B cell (primary cell): ENCODE data around the gene MRLN. TPM values are rescaled to one million over a fixed set of nuclear protein-coding genes. Genes with fewer than 3 reads are reported as not detected.

Experiments used
- ATAC-seq: fragments of 200-7000 bp; cut with Tn5 transposase; one replicate; pipeline ENCODE4 v1.10.0; 2021; ENCODE audit warnings: low read depth, mild to moderate bottlenecking, moderate number of reproducible peaks, moderate library complexity
- CTCF ChIA-PET: fragments of 350-600 bp; sonication (Branson Sonifier 250); formaldehyde crosslinking; loops from one replicate; lab custom pipeline; 2021; ENCODE audit warnings: antibody characterized with exemption, inconsistent platforms; lab: Charles Lee
- POLR2A ChIA-PET: fragments of 350-600 bp; sonication (Branson Sonifier 250); formaldehyde crosslinking; loops from one replicate; lab custom pipeline; 2021; ENCODE audit warnings: antibody characterized with exemption; lab: Charles Lee
- DNase-seq: peaks from one replicate; pipeline ENCODE4 v3.0.0; 2013
- H2AFZ ChIP-seq: 2 replicates; pipeline ENCODE4 v1.6.1; 2012; ENCODE audit warnings: mild to moderate bottlenecking, low read depth, low read length; ENCODE audit not compliant: insufficient read depth, poor library complexity, severe bottlenecking
- H3K27ac ChIP-seq, 2 donors: 1 replicate in 1 of 2; 2 replicates in 1 of 2; pipeline ENCODE4 v1.5.1; 2012 to 2013; ENCODE audit warnings: low read length in 2 of 2, mild to moderate bottlenecking in 2 of 2, moderate library complexity in 1 of 2
- H3K27me3 ChIP-seq, 4 experiments: fragments of 200-600 bp in 1 of 4; sonication (generic) in 1 of 4; replicated peaks in 1 of 4; 1 replicate in 2 of 4; 2 replicates in 2 of 4; pipeline versions ENCODE4 v1.6.1 to v1.7.0; 2013 to 2016; ENCODE audit warnings: low read length in 3 of 4, mild to moderate bottlenecking in 2 of 4, mixed read lengths in 1 of 4, moderate library complexity in 1 of 4; ENCODE audit not compliant: insufficient read depth in 4 of 4, control insufficient read depth in 3 of 4; ENCODE audit errors: control extremely low read depth in 1 of 4
- H3K36me3 ChIP-seq, 2 experiments: replicated peaks in 1 of 2; 1 replicate in 1 of 2; 2 replicates in 1 of 2; pipeline versions ENCODE4 v1.6.1 to v1.7.1; 2013; ENCODE audit warnings: low read length in 1 of 2; ENCODE audit not compliant: insufficient read depth in 2 of 2, control insufficient read depth in 1 of 2; ENCODE audit errors: control extremely low read depth in 1 of 2, extremely low read depth in 1 of 2
- H3K4me1 ChIP-seq, 2 donors: fragments of 200-600 bp in 1 of 2; sonication (generic) in 1 of 2; 1 replicate in 1 of 2; 2 replicates in 1 of 2; pipeline versions ENCODE4 v1.5.1 to v1.6.1; 2013 to 2017; ENCODE audit warnings: low read length in 2 of 2; ENCODE audit not compliant: control insufficient read depth in 2 of 2, insufficient read depth in 2 of 2
- H3K4me2 ChIP-seq: replicated peaks from 2 replicates; pipeline ENCODE3; 2012; ENCODE audit warnings: mild to moderate bottlenecking, low read depth, low read length; ENCODE audit not compliant: poor library complexity, severe bottlenecking
- H3K4me3 ChIP-seq, 5 experiments: fragments of 200-600 bp in 1 of 5; sonication (generic) in 1 of 5; 1 replicate in 3 of 5; 2 replicates in 2 of 5; pipeline versions ENCODE4 v1.5.1 to v1.7.0; 2011 to 2016; ENCODE audit warnings: low read length in 4 of 5, mild to moderate bottlenecking in 4 of 5, low read depth in 2 of 5, control low read depth in 1 of 5, moderate library complexity in 1 of 5; ENCODE audit not compliant: insufficient read depth in 1 of 5; ENCODE audit errors: control extremely low read depth in 1 of 5, extremely low read depth in 1 of 5
- H3K79me2 ChIP-seq: fragments of 200-600 bp; sonication (generic); one replicate; pipeline ENCODE4 v1.6.0; 2016; ENCODE audit warnings: low read length; ENCODE audit not compliant: control insufficient read depth, insufficient read depth
- H3K9ac ChIP-seq: fragments of 200-600 bp; sonication (generic); 2 replicates; pipeline ENCODE4 v1.6.1; 2017; ENCODE audit warnings: mild to moderate bottlenecking, low read length, moderate library complexity
- H3K9me3 ChIP-seq, 3 donors: one replicate each; pipeline versions ENCODE4 v1.6.1 to v1.7.1; 2013; ENCODE audit warnings: low read length in 2 of 3; ENCODE audit not compliant: control insufficient read depth in 2 of 3, insufficient read depth in 1 of 3; ENCODE audit errors: control extremely low read depth in 1 of 3
- H4K20me1 ChIP-seq: 2 replicates; pipeline ENCODE4 v1.6.0; 2012; ENCODE audit warnings: mild to moderate bottlenecking, low read length; ENCODE audit not compliant: insufficient read depth, control insufficient read depth, poor library complexity, severe bottlenecking
- H3K27ac Mint-ChIP-seq: one replicate; pipeline ENCODE4 v1.8.0; 2021; ENCODE audit warnings: mixed read lengths
- H3K27me3 Mint-ChIP-seq: one replicate; pipeline ENCODE4 v1.8.0; 2021; ENCODE audit warnings: mixed read lengths
- H3K4me1 Mint-ChIP-seq: one replicate; pipeline ENCODE4 v1.8.0; 2021; ENCODE audit warnings: mixed read lengths
- H3K4me3 Mint-ChIP-seq: one replicate; pipeline ENCODE4 v1.8.0; 2021; ENCODE audit warnings: mixed read lengths
- H3K9me3 Mint-ChIP-seq: one replicate; pipeline ENCODE4 v1.8.0; 2022; ENCODE audit warnings: mixed read lengths; ENCODE audit not compliant: insufficient read depth
- EZH2 ChIP-seq: IDR thresholded peaks from 2 replicates; pipeline ENCODE4 v1.6.1; 2012; ENCODE audit warnings: borderline replicate concordance, low read depth, mild to moderate bottlenecking, moderate library complexity, low read length; ENCODE audit not compliant: insufficient read depth, poor library complexity, severe bottlenecking
- WGBS: methylation state at CpG from one replicate; pipeline ENCODE4 v1.1.5; 2013; ENCODE audit warnings: missing lambda C conversion rate; ENCODE audit not compliant: insufficient coverage; 5-methylcytosine and 5-hydroxymethylcytosine counted together
- intact Hi-C: fragments of 100-400 bp; cut with micrococcal nuclease; formaldehyde crosslinking; loops from one replicate; pipeline ENCODE4 v1.10.0; 2022
- polyA plus RNA-seq: library from polyadenylated mRNA; depleted of rRNA; stranded (reverse); fragments of >200 nt; gene quantifications from 2 replicates; pipeline ENCODE4 v1.2.3, GENCODE V29; 2012
- total RNA-seq, 2 donors: library from RNA; stranded (reverse); fragments of 120-200 nt in 1 of 2; gene quantifications; 1 replicate in 1 of 2; 2 replicates in 1 of 2; pipeline versions ENCODE4 v1.2.3 to v1.2.4, GENCODE V29; 2013 to 2022
- TF ChIP-seq, protein P1 (sequence below): fragments of 200-600 bp; IDR thresholded peaks from one replicate; pipeline ENCODE4 v1.8.0; 2022; ENCODE audit warnings: antibody characterized with exemption, mild to moderate bottlenecking

MRLN gene
- total and polyA plus RNA-seq, 2 donors (not counting 1 experiment from before 2014, with no cell fraction given), result not detected

DNA sequence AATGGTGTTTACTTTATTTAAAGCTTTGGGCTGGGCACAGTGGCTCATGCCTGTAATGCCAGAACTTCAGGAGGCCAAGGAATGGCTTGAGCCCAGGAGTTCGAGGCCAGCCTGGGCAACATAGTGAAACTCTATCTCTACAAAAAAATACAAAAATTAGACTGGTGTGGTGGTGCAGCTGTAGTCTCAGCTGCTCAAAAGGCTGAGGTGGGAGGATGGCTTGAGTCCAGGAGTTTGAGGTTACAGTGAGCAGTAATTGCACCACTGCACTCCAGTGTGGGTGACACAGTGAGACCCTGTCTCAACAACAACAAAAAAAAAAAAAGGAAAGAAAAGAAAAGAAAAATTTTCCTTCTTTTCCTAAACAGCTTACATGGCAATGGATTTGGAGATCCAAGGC, 65.6 kb downstream of the MRLN start:
- H3K79me2 ChIP-seq, result no peaks in the 10 kb centered on the region
- H3K36me3 ChIP-seq, result no peaks in the 10 kb centered on the region
- peaks cover 8% of the 10 kb centered on the region for H3K4me1 Mint-ChIP-seq
- DNase-seq (no peak), ATAC-seq (no peak)
- H3K9me3 Mint-ChIP-seq, result no peaks in the 10 kb centered on the region
- no peaks in the 10 kb centered on the region for H3K27me3 ChIP-seq
- H3K27ac Mint-ChIP-seq, result no peak overlapping the region
- no peak overlapping the region for H3K4me3 Mint-ChIP-seq
- H3K4me2 ChIP-seq, result no peak overlapping the region
- H3K4me1 ChIP-seq, result peaks cover 6% of the 10 kb centered on the region in 2 donors
- no CpG with 5 or more reads among the region's 1 CpG for WGBS
- H3K4me3 ChIP-seq, result no peak overlapping the region
- ChIA-PET POLR2A (no interaction called here), CTCF (no interaction called here)
- TF ChIP-seq, protein P1, sequence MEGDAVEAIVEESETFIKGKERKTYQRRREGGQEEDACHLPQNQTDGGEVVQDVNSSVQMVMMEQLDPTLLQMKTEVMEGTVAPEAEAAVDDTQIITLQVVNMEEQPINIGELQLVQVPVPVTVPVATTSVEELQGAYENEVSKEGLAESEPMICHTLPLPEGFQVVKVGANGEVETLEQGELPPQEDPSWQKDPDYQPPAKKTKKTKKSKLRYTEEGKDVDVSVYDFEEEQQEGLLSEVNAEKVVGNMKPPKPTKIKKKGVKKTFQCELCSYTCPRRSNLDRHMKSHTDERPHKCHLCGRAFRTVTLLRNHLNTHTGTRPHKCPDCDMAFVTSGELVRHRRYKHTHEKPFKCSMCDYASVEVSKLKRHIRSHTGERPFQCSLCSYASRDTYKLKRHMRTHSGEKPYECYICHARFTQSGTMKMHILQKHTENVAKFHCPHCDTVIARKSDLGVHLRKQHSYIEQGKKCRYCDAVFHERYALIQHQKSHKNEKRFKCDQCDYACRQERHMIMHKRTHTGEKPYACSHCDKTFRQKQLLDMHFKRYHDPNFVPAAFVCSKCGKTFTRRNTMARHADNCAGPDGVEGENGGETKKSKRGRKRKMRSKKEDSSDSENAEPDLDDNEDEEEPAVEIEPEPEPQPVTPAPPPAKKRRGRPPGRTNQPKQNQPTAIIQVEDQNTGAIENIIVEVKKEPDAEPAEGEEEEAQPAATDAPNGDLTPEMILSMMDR, result no peak
- no peak for TF ChIP-seq EZH2
- intact Hi-C loops, result no loop called here
- H3K27me3 Mint-ChIP-seq, result no peaks in the 10 kb centered on the region
- H2AFZ ChIP-seq, result no peak overlapping the region
- no peaks in the 10 kb centered on the region for H4K20me1 ChIP-seq
- H3K9ac ChIP-seq, result no peak overlapping the region
- no peak overlapping the region for H3K27ac ChIP-seq
- H3K9me3 ChIP-seq, result no peaks in the 10 kb centered on the region

Other genes with a start within 250 kb of the MRLN start
- not detected in 2 replicates for gene SLC16A9, start 43.6 kb downstream of the MRLN start, total RNA-seq
- gene SLC16A9, start 43.6 kb downstream of the MRLN start, polyA plus RNA-seq, result 0.04 and 0.19 TPM in 2 replicates
- 30.1 and 32.1 TPM in 2 replicates for gene CCDC6, start 153.1 kb upstream of the MRLN start, total RNA-seq
- gene CCDC6, start 153.1 kb upstream of the MRLN start, polyA plus RNA-seq, result 18.2 and 20.9 TPM in 2 replicates